ENCODE results near the gene C2CD2.
"Not testable (repeated sequence)": the region's sequence is repeated elsewhere in the genome, so short reads cannot be mapped to it uniquely, and the experiment has no call there.

Gene C2CD2

GRCh38 chr21:41953831-41954653, at the start of gene C2CD2:
TSS of gene C2CD2 (minus strand) at chr21:41954018. CDS start at chr21:41953648, 370 bp downstream.
- peaks cover 21% of the 10 kb centered on the region for H3K27me3 Mint-ChIP-seq
- DNase-seq (peak; percentile 31), ATAC-seq (peak; percentile 38)
- no peaks in the 10 kb centered on the region for H3K36me3 Mint-ChIP-seq (ENCODE audit: low read depth)
- H3K4me3 Mint-ChIP-seq = peak within 1 kb of the TSS; percentile 61
- no peaks in the 10 kb centered on the region for H3K9me3 Mint-ChIP-seq
- H3K4me1 Mint-ChIP-seq = peaks cover 17% of the 10 kb centered on the region
- peak within 1 kb of the TSS; percentile 54 for H3K27ac Mint-ChIP-seq

DNA sequence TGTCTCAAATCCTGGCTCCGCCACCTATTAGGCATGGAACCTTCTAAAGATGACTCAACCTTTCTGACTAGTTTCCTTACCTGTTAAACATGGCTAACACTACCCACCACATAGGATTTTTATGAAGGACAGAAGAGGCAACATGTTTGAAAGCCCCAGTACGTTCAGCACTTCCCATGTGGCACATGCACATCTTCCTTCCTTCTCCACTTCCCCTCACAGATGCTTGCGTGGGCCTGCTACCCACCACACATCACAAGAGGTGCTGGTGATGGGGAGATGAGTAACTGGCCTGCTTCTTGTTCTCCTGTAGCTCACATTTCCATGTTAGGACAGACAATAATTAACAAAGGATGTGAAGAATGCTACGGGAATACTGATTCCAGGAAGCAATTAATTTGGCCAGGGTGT, 49.2 kb upstream of the C2CD2 start:
- DNase-seq = peak; percentile 51

DNA sequence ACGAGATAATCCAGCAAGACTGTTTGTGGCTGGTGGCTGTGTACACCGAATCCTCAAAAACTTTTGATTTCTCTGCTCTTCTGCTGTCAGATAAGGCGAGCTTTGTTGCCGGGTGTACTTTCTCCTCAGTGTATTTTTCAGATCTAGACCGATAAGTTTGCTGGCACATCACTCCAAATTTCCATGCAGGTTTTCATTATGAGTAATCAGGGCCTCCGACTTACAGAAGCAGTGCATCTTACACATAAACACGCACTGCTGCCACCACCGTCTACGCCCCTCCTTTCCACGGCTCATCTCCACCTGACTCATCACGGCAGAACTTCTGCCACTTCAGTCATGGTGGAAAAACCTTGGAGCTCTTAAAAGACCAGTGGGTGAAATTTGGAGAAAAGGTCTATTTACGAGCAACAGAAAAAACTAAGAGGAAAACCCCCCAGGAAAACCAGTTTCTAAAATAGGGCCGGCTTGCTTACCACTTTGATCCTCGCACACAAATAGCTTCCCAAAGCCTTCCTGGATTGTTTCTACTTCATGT, 48.7 kb upstream of the C2CD2 start:
- H3K27ac Mint-ChIP-seq = peak overlapping the region; percentile 94

More for the DNA sequence above, 49.2 kb upstream of the C2CD2 start:
- Mint-ChIP-seq H3K36me3 (ENCODE audit: low read depth) (peaks cover 67% of the 10 kb centered on the region), H3K27ac (peak overlapping the region; percentile 94), H3K4me1 (peaks cover 73% of the 10 kb centered on the region), H3K9me3 (no peaks in the 10 kb centered on the region), H3K27me3 (no peaks in the 10 kb centered on the region), H3K4me3 (peak overlapping the region; percentile 49)
- ATAC-seq = peak; percentile 67

DNA sequence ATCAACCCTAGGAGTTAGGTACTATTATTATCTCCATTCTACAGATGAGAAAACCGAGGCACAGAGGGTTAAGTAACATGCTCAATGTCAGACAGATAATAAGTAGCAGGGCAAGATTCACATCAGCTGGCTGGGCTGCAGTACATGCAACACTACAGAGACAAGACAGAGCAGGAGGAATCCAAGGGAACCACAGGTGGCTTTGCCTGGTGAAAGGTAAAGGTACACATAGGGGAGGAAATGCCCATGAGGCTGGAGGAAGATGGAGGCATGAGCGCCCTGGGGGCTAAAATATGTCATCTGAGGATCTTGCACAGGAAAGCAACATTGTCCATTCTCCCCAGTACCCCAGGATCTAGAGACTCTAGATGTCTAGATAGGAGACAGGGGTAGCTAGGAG, 48.0 kb upstream of the C2CD2 start:
- Mint-ChIP-seq H3K4me3 (peak overlapping the region; percentile 49), H3K27me3 (no peaks in the 10 kb centered on the region), H3K36me3 (ENCODE audit: low read depth) (peaks cover 66% of the 10 kb centered on the region), H3K4me1 (peaks cover 60% of the 10 kb centered on the region), H3K27ac (peak overlapping the region; percentile 94), H3K9me3 (no peaks in the 10 kb centered on the region)
- DNase-seq = no peak
- no peak for ATAC-seq

More for the DNA sequence above, 48.7 kb upstream of the C2CD2 start:
- Mint-ChIP-seq H3K27me3 (no peaks in the 10 kb centered on the region), H3K9me3 (no peaks in the 10 kb centered on the region), H3K4me1 (peaks cover 67% of the 10 kb centered on the region), H3K4me3 (peak overlapping the region; percentile 49), H3K36me3 (ENCODE audit: low read depth) (peaks cover 67% of the 10 kb centered on the region)
- peak; percentile 69 for DNase-seq
- peak; percentile 97 for ATAC-seq

DNA sequence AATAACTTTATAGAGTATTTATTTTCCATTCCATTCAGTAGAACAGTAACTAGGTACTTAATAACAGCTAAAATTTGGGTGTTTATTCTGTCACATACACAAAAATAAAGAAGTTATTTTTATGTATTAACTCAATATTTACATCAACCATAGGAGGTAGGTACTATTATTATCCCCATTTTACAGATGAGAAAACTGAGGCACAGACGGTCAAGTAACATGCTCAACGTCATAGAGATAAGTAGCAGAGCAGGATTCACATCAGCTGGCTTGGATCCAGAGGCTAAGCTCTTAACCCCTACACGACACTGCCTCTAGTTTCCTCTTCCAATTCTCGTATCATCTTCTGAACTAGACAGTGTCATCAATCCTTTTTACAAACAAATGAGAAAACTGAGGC, 47.1 kb upstream of the C2CD2 start:
- ATAC-seq (no peak), DNase-seq (no peak)
- H3K4me3 Mint-ChIP-seq = peak overlapping the region; percentile 49
- no peaks in the 10 kb centered on the region for H3K27me3 Mint-ChIP-seq
- no peaks in the 10 kb centered on the region for H3K9me3 Mint-ChIP-seq
- H3K36me3 Mint-ChIP-seq (ENCODE audit: low read depth) = peaks cover 70% of the 10 kb centered on the region
- peak overlapping the region; percentile 94 for H3K27ac Mint-ChIP-seq
- peaks cover 55% of the 10 kb centered on the region for H3K4me1 Mint-ChIP-seq

- H3K27ac Mint-ChIP-seq = no peak overlapping the region
- ATAC-seq = no peak
- H3K4me3 Mint-ChIP-seq = no peak overlapping the region
- H3K27me3 Mint-ChIP-seq = no peaks in the 10 kb centered on the region
- peaks cover 31% of the 10 kb centered on the region for H3K4me1 Mint-ChIP-seq
- H3K36me3 Mint-ChIP-seq (ENCODE audit: low read depth) = peaks cover 93% of the 10 kb centered on the region
- peaks cover 7% of the 10 kb centered on the region for H3K9me3 Mint-ChIP-seq
- no peak for DNase-seq
Measured at GRCh38 chr21:41997657-41998056, 43.8 kb upstream of the C2CD2 start.

GRCh38 chr21:41995577-41995976, 41.8 kb upstream of the C2CD2 start:
- Mint-ChIP-seq H3K4me3 (no peak overlapping the region), H3K36me3 (ENCODE audit: low read depth) (peaks cover 93% of the 10 kb centered on the region), H3K4me1 (peaks cover 12% of the 10 kb centered on the region), H3K9me3 (peaks cover 7% of the 10 kb centered on the region), H3K27me3 (no peaks in the 10 kb centered on the region), H3K27ac (no peak overlapping the region)
- ATAC-seq = no peak
- no peak for DNase-seq

DNA sequence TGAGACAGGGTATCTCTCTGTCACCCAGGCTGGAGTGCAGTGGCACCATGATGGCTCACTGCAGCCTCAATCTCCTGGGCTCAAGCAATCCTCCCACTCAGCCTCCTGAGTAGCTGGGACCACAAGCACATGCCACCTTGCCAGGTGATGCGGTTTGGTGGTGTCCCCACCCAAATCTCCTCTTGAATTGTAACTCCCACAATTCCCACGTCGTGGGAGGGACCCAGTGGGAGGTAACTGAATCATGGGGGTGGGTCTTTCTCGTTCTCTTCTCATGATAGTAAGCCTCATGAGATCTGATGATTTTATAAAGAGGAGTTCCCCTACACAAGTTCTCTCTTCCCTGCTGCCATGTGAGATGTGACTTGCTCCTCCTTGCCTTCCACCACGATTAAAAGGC, 40.8 kb upstream of the C2CD2 start:
- DNase-seq, H3K27me3 Mint-ChIP-seq, ATAC-seq, H3K27ac Mint-ChIP-seq, H3K9me3 Mint-ChIP-seq, H3K4me3 Mint-ChIP-seq: not testable (repeated sequence)
- Mint-ChIP-seq H3K4me1 (peaks cover 10% of the 10 kb centered on the region), H3K36me3 (ENCODE audit: low read depth) (peaks cover 87% of the 10 kb centered on the region)

GRCh38 chr21:41993744-41994143, 39.9 kb upstream of the C2CD2 start:
- Mint-ChIP-seq H3K27ac (no peak overlapping the region), H3K4me3 (no peak overlapping the region), H3K4me1 (peaks cover 10% of the 10 kb centered on the region), H3K27me3 (no peaks in the 10 kb centered on the region), H3K36me3 (ENCODE audit: low read depth) (peaks cover 83% of the 10 kb centered on the region), H3K9me3 (peaks cover 7% of the 10 kb centered on the region)
- DNase-seq = no peak
- ATAC-seq = no peak

DNA sequence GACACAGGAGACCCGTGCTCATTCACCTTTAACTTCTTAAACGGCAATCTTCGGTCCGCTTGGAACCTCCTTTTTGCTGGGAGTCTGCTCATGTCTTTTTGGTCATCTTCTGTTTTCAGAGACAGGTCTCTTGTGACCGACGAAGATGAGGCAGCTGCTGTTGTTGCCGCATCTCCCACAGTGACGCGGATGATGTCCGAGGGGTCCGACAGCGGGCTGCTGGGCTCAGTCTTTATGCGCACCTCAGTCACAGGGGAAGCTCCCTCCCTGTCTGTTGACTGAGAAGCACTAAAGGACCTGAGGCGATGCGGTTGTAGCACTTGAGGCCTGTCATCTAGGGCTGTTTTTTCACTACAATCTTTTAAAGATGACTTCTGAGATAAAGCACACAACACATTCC, 38.8 kb upstream of the C2CD2 start:
- Mint-ChIP-seq H3K27ac (no peak overlapping the region), H3K4me3 (no peak overlapping the region), H3K27me3 (no peaks in the 10 kb centered on the region), H3K9me3 (peaks cover 7% of the 10 kb centered on the region), H3K36me3 (ENCODE audit: low read depth) (peaks cover 72% of the 10 kb centered on the region), H3K4me1 (peaks cover 8% of the 10 kb centered on the region)
- DNase-seq (no peak), ATAC-seq (no peak)

DNA sequence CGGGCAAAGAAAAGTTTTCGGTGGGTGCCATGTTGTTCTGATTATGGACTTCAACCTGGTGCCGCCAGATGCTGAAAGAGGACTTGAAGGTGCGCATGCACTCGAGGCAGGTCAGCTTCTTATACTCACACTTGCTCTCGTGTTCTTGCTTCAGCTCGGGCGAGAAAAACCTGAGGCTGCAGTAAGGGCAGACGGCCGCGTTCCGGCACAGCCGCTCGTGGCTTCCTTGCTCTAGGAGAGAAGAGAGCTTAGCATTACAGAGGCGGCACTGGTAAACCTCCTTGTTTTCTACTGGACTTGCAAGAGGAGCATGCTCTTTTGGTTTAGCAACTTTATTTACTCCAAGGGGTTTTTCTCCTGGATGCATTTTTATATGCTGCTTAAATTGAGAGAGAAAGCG, 37.8 kb upstream of the C2CD2 start:
- Mint-ChIP-seq H3K27me3 (no peaks in the 10 kb centered on the region), H3K4me3 (no peak overlapping the region), H3K9me3 (peaks cover 7% of the 10 kb centered on the region), H3K36me3 (ENCODE audit: low read depth) (peaks cover 64% of the 10 kb centered on the region), H3K4me1 (peaks cover 8% of the 10 kb centered on the region), H3K27ac (no peak overlapping the region)
- DNase-seq (no peak), ATAC-seq (no peak)

DNA sequence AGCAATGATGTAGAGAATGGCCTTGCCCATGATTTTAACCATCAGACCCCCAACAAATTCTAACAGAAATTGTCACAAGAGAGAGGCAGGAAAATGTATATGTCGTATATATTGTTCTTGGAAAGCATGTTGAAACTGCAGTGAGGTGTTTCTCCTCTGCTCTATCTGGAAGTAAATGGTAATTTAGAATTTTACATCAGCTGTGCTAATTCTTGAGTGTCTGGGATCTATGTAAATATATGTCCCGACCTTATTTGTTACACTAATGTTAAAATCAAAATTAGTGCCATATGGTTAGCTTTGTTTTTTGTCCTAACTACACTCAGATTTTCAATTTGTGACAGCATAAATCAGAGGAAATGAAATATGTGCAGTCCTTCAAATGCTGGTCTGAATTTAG, 35.9 kb upstream of the C2CD2 start:
- Mint-ChIP-seq H3K4me1 (peaks cover 1% of the 10 kb centered on the region), H3K36me3 (ENCODE audit: low read depth) (peaks cover 45% of the 10 kb centered on the region), H3K4me3 (no peak overlapping the region), H3K27me3 (no peaks in the 10 kb centered on the region), H3K27ac (no peak overlapping the region), H3K9me3 (no peaks in the 10 kb centered on the region)
- ATAC-seq (no peak), DNase-seq (no peak)

- H3K27me3 Mint-ChIP-seq = no peaks in the 10 kb centered on the region
- ATAC-seq (no peak), DNase-seq (no peak)
- H3K9me3 Mint-ChIP-seq = peaks cover 3% of the 10 kb centered on the region
- H3K36me3 Mint-ChIP-seq (ENCODE audit: low read depth) = peaks cover 25% of the 10 kb centered on the region
- H3K4me3 Mint-ChIP-seq = no peak overlapping the region
- no peaks in the 10 kb centered on the region for H3K4me1 Mint-ChIP-seq
- no peak overlapping the region for H3K27ac Mint-ChIP-seq
Measured at GRCh38 chr21:41987310-41987709, 33.5 kb upstream of the C2CD2 start.

DNA sequence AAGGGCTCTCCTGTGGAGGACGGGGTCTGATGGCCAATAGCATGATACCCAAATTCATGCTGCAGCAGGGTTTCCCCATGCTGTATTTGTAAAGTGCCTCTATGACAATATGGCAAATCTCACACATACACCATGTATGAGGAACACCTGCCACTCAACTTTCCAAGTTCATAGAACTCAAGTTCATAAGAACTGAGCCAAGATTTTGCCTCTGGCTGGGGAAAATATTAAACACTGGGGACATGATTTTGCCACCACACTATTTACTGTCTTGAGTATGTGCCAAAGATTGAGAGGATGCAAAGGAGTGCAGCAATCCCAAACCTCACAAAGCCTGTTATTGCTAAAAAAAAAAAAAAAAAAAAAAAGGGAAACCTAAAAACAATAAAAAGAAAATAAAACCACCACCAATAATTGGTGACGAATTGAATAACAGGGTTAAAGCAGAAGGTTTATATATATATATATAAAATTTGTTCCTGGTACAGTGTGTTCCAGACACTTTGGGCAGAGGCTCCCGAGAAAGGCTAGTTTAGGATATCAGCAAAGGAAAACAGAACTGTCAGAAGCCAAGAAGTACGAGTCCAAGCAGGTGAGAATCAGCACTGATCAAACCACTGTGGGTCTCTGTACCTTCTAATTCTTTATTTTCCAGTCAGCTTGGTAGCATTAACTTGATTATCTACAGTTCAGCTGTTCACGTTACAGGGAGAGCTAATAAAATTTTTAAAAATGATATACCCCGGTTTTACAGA, 32.0 kb upstream of the C2CD2 start:
- no peaks in the 10 kb centered on the region for H3K4me1 Mint-ChIP-seq
- H3K27me3 Mint-ChIP-seq = no peaks in the 10 kb centered on the region
- DNase-seq (no peak), ATAC-seq (no peak)
- H3K4me3 Mint-ChIP-seq = no peak overlapping the region
- H3K27ac Mint-ChIP-seq = no peak overlapping the region
- peaks cover 8% of the 10 kb centered on the region for H3K9me3 Mint-ChIP-seq
- peaks cover 11% of the 10 kb centered on the region for H3K36me3 Mint-ChIP-seq (ENCODE audit: low read depth)

DNA sequence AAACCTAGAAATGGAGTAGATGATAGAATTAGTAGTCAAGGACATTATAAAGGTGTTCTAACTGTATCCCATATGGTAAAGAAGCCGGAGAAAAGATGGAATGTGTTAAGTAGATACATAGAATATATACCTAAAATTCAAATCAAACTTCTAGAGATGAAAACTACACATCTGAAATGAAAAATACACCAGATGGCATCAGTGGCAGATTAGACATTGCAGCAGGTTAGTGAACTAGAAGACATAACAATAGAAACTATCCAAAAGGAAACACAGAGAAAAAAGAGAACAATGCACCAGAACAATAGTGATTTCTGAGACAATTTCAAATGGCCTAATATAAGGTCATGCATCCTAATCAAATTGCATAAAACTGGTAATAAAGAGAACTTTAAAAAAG, 29.4 kb upstream of the C2CD2 start:
- no peak for ATAC-seq
- DNase-seq = no peak
- Mint-ChIP-seq H3K4me3 (no peak overlapping the region), H3K27ac (no peak overlapping the region), H3K36me3 (ENCODE audit: low read depth) (peaks cover 3% of the 10 kb centered on the region), H3K9me3 (peaks cover 16% of the 10 kb centered on the region), H3K27me3 (no peaks in the 10 kb centered on the region), H3K4me1 (no peaks in the 10 kb centered on the region)

All from activated naive CD8-positive, alpha-beta T cell treated with anti-CD3 and anti-CD28 coated beads, Interleukin-2, amount 50 U/mL, for 24 hours (primary cell).